Stimulated activated CD4-positive, alpha-beta T cell treated with anti-CD3 and anti-CD28 coated beads, Interleukin-4, amount 100 ng/mL, for 4 hours (primary cell): ENCODE data around the gene SORCS2.

ENCODE experiments used
- DNase-seq, 2 experiments: peaks; one replicate each; pipeline ENCODE4 v3.0.0-alpha.2; 2020

Gene SORCS2

DNA sequence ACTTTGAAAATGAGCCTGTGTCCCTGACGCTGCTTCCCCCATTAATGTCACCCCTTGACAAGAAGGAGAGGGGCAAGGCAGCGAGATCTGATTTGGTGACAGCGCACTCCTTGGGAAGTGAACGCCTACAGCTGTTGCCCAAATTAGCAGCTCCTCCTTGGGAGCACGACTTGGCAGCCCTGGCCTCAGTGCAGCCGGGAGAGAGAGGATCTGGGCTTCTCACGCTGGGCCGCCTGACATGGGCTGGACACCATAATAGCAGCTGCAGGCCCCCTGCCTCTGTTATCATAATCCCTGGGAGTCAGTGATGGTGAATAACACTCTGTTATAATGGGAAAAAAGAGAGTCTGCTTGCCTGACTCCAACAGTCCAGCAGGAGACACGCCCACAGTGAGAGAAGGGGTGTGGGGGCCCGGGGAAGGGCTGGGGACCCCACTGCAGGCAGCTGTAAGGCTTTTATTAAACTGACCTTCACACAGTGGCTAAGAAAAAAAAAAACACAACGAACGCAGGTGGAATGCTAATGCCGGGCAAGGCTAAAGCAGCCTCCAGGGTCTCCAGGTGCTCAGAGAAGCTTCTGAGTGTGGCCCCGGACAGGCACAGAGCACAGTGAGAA is 169.1 kb downstream of the SORCS2 start:
- DNase-seq: no peak

DNA sequence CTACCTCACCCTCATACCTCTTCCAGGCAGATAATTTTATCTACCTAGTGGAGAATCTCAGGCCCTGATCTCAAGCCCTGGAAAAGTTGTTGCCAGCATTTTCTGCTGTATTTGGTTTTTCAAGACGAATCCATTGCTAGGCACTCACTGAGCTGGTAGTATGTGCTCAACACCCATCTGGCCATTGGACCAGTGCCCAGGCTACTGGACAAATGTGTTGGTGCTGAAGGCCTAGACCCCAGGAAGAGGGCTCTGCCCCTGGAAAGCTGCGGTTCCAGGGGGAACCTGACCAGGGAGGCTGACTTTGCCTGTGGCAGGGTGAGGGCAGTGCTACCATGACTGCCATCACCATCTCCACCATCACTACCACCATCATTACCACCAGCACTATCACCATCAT is 170.0 kb downstream of the SORCS2 start:
- no peak for DNase-seq

DNA sequence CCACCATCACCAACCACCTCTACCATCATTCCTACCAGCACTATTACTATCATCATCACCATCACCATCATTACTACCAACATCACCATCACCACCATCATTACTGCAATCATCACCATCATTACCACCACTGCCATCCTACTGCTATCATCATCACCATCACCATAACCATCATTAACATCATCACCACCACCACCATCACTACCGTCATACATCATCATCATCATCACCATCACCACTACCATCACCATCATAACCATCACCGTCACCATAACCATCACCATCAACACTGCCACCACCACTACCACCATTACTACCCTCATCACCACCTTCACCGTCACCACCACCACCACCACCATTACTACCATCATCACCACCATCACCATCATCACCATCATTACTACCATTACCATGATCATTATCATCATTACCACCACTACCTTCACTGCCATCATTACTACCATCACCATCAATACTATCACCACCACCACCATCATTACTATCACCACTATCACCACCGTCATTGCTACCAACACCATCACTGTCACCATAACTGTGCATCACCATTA is 170.6 kb downstream of the SORCS2 start:
- no peak for DNase-seq

DNA sequence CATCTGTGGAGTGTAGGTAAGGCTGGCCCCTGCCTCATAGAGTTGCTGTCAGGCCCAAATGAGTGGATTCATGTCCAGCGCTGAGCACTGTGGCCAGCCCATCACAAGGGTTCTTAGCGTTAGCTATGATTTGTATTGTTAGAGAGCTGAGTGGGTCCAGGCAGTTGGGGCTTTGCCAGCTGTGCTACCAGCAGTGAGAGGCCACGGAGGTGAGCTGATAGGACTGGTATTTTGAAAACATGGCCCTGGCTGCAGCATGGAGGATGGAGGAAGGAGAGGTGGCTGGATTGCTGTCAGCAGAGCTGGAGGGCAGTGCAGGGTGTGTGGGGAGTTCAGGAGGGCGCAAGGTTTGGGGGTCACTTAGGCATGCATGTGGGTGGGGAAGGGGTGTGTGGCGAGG is 172.6 kb downstream of the SORCS2 start:
- DNase-seq: no peak

DNA sequence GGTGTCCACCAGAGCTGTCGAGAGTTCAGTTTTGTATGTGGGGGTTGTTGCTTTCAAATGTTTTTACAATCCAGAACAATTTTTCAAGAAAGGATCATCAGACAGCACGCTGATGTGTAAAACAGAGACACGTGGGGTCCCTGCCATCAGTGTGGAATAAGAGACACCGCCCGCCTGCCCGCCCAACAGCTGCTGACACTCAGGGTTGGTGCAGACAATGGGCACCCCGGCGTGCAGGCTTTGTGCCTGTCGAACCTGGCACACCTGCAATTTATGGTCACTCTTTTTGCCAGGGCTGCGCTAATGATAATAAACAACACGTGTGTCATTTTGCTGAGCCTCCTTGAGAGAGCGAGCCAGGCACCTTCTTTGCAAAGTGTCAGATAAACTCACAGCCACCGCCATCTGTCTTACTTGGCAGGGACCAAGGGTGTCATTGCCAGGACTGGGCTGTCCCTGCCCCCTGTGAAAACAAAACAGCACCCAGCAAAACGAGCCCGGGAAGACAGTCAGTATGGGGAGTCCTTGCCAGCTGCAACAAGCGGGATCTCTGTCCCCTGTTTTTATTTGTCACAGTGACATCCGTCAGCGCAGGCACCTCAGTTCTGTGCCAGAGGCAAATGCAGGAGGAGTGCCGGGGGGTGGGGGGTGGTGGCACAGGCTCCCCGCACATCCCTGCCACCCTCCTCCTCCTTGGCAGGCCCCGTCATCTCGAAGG is 173.3 kb downstream of the SORCS2 start:
- DNase-seq: no peak

DNA sequence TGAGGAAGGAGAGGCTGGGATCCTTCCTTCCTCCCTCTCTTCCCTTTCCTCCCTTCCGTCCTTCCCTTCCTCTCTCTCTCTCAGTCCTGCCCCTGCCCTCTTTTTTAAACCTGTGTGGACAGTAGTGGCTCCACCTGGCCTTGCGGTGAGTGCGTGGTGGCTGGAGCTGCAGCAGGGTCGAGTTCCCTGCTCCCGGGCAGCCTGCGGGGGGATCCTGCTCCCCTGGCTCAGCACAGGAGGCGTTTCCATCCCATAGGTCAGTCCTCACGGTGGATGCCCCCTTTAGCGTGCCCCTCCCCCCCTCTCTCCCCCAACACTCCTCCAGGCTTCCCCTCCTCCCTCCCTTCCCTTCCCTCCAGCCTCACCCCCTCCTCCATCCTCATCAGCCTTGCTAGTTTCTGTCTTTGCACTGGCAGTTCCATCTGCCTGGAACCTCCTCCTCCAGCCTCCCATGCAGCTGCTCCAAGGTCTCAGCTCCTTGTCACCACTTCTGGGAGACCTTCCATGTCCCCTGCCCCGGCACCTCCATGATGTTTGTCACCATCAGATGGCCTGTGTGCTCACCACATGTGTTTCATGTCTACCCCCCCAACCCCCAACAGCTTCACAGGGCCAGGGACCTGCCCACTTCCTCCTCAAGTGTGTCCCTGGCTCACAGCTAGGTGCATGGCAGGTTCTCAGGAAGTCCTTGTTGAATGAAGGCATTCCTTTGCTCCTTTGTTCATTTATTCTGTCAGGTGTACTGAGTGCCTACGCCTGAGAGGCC is 174.0 kb downstream of the SORCS2 start:
- DNase-seq: no peak

DNA sequence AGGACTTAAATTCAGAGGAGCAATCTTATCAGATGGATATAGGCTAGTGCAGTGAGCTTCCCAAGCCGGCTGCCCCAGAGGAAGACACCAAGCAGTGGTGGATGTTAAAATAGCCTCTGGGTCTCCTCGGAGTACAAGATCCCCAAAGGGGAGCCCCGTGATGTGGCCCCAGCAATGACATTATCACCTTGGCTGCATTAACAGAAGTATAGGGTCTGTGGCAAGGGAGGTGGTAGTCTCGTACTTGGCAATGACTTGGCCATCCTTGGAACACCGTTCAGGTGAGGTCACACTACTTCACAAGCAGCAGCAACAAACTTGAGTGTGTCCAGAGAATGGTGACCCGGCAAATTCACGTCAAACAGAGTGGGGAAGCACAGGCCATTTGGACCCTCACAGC is 174.6 kb downstream of the SORCS2 start:
- DNase-seq: no peak

DNA sequence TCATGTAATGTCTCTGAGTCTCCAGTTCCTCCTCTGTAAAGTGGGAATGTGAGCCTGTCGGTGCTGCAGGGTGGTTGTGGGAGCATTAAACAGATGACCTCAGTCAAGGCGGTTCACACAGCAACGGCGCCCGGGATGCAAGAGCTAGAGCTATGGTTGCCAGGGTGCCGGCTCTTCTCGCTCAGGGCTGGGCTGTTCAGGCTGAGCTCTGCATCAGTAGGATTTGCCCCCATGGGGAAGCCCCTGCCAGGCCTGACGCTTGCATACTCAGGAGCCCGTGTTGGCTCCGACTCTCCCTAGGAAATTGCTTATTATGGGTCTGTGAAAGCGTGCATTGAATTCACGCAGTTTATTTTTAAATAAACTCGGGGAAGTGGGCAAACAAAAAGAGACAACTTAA is 175.1 kb downstream of the SORCS2 start:
- no peak for DNase-seq

DNA sequence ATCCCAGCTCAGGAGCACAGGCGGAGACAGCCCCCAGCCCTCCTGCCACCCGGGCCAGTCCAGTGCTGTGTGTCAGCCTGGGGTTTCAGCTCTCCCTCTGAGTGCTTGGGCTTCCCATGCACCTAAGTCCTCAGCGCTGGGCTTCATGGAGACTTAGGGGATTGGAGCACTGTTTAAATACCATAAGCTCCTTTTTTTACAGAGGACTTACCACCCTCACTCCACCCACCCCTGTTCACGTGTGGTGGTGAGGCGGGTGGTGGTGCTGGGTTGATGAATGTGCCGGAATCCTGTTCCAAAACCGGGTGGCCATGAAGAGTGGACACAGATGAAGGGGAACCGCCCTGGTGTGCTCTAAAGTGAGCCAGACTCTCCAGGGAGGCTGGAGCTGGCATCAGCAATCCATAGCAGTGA is 175.5 kb downstream of the SORCS2 start:
- DNase-seq: no peak

DNA sequence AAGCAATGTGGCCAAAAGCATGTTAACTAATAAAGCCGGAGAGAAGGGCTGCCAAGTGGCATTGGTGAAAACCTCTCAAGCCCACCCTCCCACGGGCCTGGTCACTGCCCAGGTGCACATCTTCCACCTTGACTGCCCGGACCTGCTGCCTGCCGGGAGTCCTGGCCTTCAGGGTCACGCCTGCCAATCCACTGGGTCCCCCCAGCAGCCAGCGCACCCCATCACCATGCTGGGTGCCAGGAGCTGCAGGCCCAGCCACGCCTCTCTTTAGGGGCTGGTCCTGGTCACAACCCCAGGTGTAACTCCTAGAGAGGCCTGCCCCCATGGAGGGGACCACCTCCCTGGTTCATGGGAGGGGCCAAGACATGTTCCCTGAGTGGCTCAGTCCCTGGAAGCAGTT is 176.0 kb downstream of the SORCS2 start:
- DNase-seq: no peak

DNA sequence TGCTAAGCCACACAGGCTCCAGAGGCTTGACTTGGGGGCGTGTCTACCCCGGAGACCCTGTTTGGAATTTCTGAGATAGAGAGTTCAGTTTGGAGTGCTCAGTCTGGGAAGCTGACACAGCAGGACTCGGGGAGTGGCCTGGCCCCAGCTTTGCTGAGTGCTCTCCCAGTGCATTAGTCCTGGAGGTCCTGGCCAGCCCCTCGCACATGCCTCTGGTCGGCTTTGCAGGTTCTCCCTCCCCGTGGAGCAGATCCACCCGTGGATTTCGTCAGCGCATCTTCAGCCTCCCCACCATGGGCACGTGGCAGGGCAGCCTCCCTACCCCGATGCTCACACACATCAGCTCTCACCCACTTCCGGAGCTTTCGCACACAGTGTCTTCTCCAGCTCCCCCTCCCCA is 177.2 kb downstream of the SORCS2 start:
- DNase-seq: no peak

DNA sequence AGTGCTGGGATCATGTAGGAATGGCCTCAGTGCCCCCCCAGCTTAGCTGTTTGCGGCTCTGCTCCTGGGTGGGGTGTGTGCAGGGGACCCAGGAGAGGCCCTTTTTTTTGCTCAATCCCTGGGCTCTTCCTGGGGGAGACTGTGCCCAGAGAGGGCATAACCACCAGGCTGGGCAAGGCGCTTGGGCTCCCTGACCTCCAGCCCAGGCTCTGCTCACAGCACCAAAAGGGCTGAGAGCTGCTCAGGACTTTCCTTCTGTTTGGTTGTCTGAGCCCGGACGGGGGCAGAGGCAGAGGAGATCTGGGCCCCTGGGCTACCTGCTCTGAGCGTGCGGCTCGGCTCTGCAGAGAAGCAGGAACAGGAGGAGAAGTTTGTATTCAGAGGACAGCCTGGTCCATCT is 177.7 kb downstream of the SORCS2 start:
- DNase-seq: no peak

DNA sequence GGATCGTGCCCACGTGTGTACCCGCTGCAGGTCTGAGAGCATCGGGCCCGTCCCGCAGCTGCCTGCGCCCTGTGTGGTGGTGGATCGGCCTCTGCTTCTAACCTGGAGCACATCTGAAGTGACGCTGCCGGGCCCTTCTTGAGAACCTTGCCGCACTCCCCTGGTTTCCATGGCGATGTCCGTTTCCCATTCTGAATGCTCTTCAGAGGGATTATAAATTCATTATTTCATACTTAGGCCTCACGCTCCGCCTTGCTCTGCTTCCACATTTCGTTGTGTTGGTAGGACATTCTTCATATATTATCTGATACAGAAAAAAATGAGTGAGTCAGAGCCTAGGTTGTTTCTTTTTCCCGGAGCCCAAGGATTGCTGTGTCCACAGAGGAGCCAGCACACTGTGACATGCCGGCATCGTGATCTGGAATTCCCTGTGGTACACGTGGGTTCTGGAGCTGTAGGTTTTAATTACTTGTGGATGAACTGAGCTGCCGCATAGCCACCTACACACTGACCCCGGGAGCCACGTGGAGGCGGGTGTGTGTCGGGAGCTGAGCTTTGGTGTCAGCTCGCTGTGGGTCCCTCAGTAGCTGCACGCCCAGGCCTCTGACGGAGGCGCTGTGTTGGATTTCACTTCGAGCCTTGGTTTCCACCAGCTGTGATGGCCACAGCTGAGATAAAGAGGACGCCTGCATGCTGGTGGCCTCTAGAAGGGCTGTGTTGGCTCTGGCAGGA is 179.0 kb downstream of the SORCS2 start:
- DNase-seq: no peak

DNA sequence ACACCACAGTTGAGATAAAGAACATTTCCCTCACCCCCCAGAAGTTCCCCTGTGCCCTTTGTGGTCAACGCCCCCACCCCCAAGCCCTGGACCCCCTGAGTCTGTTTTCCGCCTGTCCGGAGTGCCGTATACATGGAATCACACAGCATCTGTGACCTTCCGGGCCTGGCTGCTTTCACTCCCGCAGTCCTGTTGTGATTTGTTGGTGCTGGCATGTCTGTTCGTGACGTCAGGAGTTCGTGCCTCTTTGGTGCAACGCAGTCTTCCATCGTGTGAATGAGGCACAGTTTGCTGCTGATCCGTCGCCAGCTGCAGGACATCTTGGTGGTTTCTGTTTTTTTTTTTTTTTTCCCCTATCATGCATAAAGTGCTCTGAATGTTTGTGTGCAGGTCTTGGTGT is 180.3 kb downstream of the SORCS2 start:
- no peak for DNase-seq

DNA sequence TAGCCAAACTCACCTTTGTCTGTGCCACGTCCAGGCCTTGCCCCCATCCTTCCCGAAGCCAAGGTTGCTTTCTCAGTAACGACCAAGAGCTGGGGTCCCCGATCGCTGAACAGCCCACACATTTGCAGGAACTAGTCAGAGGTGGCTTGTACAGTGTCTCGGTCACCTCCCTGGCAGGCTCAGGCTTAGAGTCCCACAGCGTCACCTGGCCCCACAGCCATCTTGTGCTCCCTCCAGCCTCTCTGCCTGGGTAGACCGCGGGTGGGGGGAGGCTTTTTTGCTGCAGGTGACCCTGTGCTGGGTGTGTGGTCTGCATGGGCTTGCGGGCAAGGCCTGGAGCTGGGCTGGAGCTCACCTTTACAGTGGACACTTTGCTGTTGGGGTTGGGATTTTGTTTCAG is 182.2 kb downstream of the SORCS2 start:
- DNase-seq: no peak

DNA sequence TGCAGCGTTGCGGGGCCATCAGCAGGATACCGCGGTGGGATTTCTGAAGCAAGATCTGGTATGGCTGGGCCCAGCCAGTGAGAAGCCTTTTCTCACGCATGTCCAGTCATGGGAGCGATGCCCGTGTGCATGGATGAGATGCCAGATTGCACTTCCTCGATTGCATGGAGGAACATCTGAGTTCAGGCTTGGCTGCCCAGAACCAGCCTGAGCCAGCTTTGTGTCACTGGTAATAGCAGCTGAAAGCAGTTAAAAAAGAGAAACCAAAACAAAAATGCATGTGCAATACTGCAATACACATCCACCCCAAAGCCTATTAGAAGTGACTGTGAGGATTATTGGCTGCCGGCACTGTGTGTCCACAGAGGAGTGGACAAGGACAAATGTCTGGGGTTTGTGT is 183.1 kb downstream of the SORCS2 start:
- DNase-seq: no peak

DNA sequence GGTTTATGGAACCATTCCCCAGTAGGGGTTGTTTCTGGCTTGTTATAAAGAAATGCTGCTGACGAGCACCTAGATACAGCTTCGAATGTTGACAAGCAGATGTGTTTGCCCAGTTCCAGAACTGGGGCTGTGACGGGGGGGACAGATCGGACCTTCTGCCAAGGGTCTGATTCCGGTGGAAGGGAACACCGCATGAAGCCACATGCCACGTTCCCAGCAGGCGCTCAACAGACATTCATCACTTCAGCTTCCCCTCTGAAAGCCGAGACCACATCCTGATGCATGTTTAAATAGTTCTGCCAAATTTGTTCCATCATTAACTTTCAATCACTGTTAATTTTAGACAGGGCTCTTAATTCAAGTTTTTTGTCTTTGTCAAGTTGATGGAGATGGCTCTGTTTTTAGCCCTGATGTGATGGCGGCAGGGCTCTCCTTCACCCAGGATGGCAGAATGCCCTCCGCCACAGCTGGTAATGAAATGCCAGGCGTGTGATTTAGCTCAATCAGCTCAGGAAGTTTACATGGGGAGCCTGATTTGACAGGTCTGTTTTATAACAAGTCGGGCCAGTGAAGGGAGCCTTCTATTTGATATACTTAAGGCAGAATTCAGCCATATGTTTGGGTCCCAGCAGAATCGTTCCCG is 185.0 kb downstream of the SORCS2 start:
- DNase-seq: no peak

DNA sequence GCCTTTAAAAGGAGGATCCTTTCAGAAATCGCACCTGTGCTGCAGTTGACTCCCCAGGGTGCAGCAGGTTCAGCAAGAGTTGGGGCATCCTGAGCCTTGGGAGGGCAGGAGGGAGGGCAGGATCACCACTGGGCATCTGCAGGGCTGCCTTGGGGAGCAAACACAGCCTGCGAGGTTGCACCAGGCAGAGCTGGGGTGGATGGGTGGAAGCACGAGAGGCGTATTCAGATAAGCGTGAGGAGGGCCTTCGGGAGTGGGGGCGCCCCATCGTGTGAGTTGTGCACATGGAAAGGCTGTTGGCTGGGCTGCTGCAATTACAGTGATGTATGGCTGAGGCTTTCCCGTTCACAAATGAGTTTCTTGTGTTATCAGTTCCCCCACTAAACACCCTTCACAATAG is 186.8 kb downstream of the SORCS2 start:
- no peak for DNase-seq

DNA sequence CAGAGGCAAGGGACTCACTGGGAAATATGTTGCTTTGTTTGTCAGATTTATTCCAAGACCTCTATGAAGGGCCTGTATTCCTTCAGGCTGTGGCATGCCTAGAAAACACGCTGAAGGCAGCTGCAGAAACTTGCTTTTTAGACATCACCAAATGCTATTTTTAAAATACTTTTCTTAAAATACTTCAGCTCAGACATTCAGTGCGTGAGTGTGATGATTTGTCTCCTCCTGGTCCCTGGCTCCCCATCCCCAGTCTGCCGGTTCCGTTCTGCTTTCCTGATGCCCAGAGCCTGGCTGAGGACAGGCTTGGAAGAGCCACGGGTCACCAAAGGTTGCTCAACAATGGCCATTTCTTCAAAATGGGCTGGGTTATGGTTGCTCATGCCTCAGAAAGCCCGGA is 187.4 kb downstream of the SORCS2 start:
- DNase-seq: no peak

DNA sequence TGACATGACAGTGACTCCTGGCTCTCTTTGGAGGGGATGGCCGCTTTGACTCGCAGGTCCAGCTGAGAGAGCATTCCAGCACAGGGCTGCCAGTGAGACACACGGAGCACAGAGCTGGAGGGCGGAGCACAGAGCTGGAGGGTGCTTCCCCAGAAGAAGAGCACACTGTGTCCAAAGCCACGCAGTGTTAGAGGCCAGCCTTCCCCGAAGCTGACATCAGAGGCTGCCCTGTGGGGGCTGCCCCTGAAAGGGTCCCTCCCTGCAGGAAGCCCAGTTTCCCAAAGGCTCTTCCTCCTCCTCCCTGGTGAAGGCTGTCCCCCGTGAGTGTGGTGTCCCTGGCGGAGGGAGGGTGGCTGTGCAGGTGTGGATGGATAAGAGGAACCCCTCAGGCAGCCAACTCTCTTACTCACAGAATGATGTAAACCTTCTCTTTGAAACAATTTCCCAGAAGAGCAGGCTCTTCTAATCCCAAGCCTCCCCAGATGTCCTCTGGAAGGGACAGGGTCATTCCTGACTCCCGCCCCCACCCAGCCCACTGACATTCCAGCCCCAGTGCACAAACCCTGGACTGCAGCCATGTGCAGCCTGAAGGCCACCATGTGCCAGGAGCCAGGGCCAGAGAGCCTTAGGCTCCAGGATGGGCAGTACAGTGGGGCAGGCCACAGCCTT is 189.0 kb downstream of the SORCS2 start:
- no peak for DNase-seq

DNA sequence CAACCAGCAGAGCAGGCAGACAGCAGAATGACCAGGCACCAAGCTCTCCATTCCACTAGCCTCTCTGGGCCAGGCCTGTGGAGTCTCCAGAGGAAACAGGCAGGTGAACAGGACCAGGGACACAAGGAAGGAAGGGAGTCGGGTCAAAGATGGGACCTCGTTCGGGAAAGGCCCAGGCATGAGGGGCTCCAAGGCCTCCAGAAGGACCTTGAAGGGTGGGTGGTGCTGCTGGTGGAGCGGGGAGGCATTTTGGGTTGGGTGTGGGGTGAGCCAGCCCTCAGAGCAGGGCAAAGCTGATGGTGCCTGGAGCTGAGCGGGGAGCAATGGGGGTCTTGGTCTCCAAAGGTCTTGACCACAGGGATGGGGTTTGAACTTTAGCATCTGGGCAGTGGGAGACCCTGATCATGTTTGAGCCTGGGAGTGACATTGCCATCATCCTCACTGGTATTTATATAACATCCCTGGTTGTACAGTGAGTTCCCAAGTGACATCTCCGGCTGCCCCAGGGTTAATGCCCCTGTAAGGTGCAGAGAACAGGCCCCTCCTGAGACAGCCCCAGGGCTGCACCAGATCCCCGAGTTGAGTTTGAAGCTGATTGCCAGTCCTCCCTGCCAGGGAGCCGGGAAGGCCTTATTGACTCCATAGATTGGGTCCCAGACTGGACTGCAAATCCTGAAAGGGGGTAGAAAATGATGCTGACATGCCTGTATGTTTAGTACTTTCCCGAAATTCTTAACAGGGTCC is 189.7 kb downstream of the SORCS2 start:
- DNase-seq: no peak
